ENCODE results near the gene CBX6. TPM values are rescaled to one million over a fixed set of nuclear protein-coding genes. Genes with fewer than 3 reads are reported as not detected.

CBX6 gene
- total RNA-seq, 2 experiments from 2014 or later = 73.1 to 124 TPM

DNA sequence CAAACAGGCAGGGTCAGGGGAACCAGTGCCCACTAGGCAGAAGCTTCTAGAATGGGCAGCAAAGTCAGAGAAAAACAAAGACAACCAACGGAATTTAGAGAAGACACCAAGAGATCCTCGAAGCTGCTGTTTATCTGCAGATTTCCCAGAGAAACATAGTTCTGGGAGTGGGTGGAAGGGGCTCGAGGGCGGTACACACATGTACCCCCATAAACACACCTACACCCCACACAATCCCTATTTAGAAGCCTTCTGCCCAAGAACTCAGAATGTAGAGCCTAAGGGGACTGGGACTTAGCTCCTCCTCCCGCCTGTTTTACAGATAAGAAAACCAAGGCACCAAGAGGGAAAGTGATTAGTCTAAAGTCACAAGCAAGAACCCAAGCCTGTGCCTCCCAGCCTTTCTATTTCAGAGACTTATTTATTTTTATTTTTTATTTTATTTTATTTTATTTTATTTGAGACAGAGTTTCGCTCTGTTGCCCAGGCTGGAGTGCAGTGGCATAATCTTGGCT lies 34.5 kb downstream of the CBX6 start:
- no peak for DNase-seq
- Mint-ChIP-seq H3K27ac (no peak overlapping the region), H3K4me3 (no peak overlapping the region), H3K27me3 (peaks cover 28% of the 10 kb centered on the region), H3K36me3 (no peaks in the 10 kb centered on the region), H3K4me1 (peaks cover 4% of the 10 kb centered on the region), H3K9me3 (ENCODE audit: low read depth) (no peaks in the 10 kb centered on the region)
- ATAC-seq = no peak
- CTCF ChIA-PET = interaction anchor here (1.0 kb wide), 1 partner anchor 68 kb away, joined by 3 read pairs; no protein-coding TSS in a partner anchor

DNA sequence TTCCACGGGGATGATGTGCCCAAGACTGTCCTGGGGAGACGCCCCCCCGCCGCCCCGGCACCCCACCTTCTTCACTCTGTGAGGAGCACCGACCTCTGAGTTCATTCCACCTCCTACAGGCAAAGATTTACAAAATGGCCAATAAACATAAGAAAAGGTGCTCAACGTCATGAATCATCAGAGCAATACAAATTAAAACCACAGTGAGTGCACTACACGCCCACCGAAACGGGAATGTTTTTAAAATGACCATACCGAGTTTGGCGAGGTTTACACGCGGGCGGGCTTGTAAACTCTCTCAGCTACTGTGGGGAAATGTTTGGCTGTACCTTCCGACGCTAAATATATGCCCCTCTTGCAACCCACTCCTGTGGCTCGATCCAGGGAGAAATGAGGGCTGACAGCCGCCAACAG lies 36.1 kb downstream of the CBX6 start:
- ATAC-seq (no peak), DNase-seq (no peak)
- peaks cover 14% of the 10 kb centered on the region for H3K27me3 Mint-ChIP-seq
- H3K4me3 Mint-ChIP-seq = no peak overlapping the region
- CTCF ChIA-PET = no interaction called here
- H3K36me3 Mint-ChIP-seq = no peaks in the 10 kb centered on the region
- no peaks in the 10 kb centered on the region for H3K4me1 Mint-ChIP-seq
- H3K9me3 Mint-ChIP-seq (ENCODE audit: low read depth) = no peaks in the 10 kb centered on the region
- H3K27ac Mint-ChIP-seq = no peak overlapping the region

GRCh38 chr22:38834991-38835390 lies 37.0 kb downstream of the CBX6 start:
- no peak overlapping the region for H3K27ac Mint-ChIP-seq
- ATAC-seq (no peak), DNase-seq (no peak)
- no peaks in the 10 kb centered on the region for H3K4me1 Mint-ChIP-seq
- no peaks in the 10 kb centered on the region for H3K9me3 Mint-ChIP-seq (ENCODE audit: low read depth)
- H3K27me3 Mint-ChIP-seq = peaks cover 5% of the 10 kb centered on the region
- H3K4me3 Mint-ChIP-seq = no peak overlapping the region
- H3K36me3 Mint-ChIP-seq = no peaks in the 10 kb centered on the region
- CTCF ChIA-PET = no interaction called here

DNA sequence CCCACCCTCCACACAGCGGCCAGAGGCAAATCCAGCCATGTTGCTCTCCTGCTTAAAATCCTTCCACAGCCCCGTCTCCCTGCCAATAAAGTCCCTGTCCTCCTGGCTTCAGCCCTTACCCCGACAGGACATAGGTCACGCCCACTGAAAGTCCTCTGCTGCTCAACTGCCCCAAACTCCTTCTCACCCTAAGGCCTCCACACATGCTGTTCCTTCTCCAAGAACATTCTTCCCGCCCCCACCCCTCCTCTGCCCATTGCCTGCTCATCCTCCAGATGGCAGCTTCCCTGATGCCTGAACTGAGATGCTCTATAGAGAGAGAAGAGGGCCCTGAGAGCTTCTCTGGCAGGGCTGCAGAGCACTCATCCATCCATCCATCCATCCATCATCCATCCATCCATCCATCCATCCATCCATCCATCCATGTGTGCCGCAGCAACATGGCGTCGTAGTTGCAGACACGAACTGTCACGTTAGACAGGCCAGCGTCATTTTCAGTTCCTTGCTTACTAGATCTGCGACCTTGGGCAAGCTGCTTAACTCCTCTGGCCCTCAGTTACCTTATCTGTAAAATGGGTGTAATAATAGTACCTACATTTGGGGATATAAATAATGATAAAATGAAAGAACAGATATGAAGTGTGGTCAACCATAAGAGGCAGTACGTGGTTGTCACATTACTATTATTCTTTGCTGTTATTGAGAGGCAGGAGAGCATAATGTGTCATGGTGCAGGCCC lies 37.6 kb downstream of the CBX6 start:
- no peaks in the 10 kb centered on the region for H3K4me1 Mint-ChIP-seq
- no peaks in the 10 kb centered on the region for H3K36me3 Mint-ChIP-seq
- no peaks in the 10 kb centered on the region for H3K9me3 Mint-ChIP-seq (ENCODE audit: low read depth)
- DNase-seq (no peak), ATAC-seq (no peak)
- CTCF ChIA-PET = interaction anchor here (1.0 kb wide), 1 partner anchor 34 kb away, joined by 3 read pairs; no protein-coding TSS in a partner anchor
- H3K27me3 Mint-ChIP-seq = no peaks in the 10 kb centered on the region
- no peak overlapping the region for H3K27ac Mint-ChIP-seq
- no peak overlapping the region for H3K4me3 Mint-ChIP-seq

- H3K36me3 Mint-ChIP-seq = no peaks in the 10 kb centered on the region
- H3K9me3 Mint-ChIP-seq (ENCODE audit: low read depth) = no peaks in the 10 kb centered on the region
- H3K4me1 Mint-ChIP-seq = no peaks in the 10 kb centered on the region
- CTCF ChIA-PET = interaction anchor here (0.7 to 1.0 kb wide), 2 partner anchors 36 to 37 kb away, joined by 3 read pairs; no protein-coding TSS in a partner anchor
- H3K27ac Mint-ChIP-seq = no peak overlapping the region
- DNase-seq (no peak), ATAC-seq (no peak)
- no peaks in the 10 kb centered on the region for H3K27me3 Mint-ChIP-seq
- H3K4me3 Mint-ChIP-seq = no peak overlapping the region
Observed at GRCh38 chr22:38833061-38833460, 39.0 kb downstream of the CBX6 start.

GRCh38 chr22:38832005-38832978 lies 39.7 kb downstream of the CBX6 start:
- Mint-ChIP-seq H3K4me1 (no peaks in the 10 kb centered on the region), H3K36me3 (no peaks in the 10 kb centered on the region), H3K4me3 (no peak overlapping the region), H3K27ac (no peak overlapping the region), H3K9me3 (ENCODE audit: low read depth) (no peaks in the 10 kb centered on the region), H3K27me3 (no peaks in the 10 kb centered on the region)
- DNase-seq (no peak), ATAC-seq (no peak)
- CTCF ChIA-PET = no interaction called here

- DNase-seq = no peak
- Mint-ChIP-seq H3K9me3 (ENCODE audit: low read depth) (no peaks in the 10 kb centered on the region), H3K27me3 (no peaks in the 10 kb centered on the region), H3K4me3 (no peak overlapping the region), H3K4me1 (no peaks in the 10 kb centered on the region), H3K27ac (no peak overlapping the region), H3K36me3 (no peaks in the 10 kb centered on the region)
- no peak for ATAC-seq
- CTCF ChIA-PET = no interaction called here
Observed at GRCh38 chr22:38831166-38831945, 40.7 kb downstream of the CBX6 start.

GRCh38 chr22:38830845-38831108 lies 41.2 kb downstream of the CBX6 start:
- Mint-ChIP-seq H3K27ac (no peak overlapping the region), H3K9me3 (ENCODE audit: low read depth) (no peaks in the 10 kb centered on the region), H3K36me3 (no peaks in the 10 kb centered on the region), H3K4me1 (no peaks in the 10 kb centered on the region), H3K4me3 (no peak overlapping the region), H3K27me3 (no peaks in the 10 kb centered on the region)
- DNase-seq (no peak), ATAC-seq (no peak)
- CTCF ChIA-PET = no interaction called here

DNA sequence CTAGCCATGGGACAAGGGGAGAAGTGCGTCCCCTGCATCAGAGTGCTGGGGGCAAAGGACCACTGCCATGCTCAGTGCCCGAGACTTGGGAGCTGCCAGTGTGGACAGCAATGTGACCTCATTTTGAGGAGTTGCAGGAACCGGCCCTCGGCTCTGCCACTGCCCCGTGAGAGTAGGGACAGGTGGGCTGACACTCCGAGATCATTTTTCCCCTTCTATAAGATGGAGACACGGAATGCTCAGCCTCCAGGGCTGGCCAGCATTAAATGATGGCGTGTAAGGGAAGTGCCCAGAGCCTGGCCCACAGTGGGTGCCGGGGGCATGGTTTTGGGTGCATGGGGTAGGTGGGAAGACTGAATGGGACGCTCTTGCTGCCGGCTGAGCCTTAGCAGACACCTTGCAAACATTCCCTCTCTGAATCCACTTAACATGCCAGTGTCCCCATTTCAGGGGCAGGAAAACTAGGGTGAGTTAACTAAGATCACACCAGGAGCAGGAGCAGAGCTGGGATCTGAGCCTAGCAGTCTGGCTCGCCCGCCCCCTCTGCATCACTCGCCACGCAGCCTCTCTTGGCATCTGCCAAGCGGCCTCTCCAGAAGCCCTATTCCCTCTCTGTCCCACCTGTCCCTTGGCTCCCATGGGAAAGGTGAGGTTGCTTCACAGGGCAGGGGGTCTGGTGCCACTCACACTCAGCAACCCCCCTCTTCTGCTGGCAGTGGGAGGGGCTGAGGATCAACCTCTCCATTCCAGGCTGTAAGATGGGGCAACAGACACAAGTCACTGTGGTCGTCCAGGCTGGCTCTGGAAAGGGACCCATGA lies 41.8 kb downstream of the CBX6 start:
- H3K9me3 Mint-ChIP-seq (ENCODE audit: low read depth) = no peaks in the 10 kb centered on the region
- ATAC-seq = no peak
- no peak for DNase-seq
- CTCF ChIA-PET = no interaction called here
- H3K27me3 Mint-ChIP-seq = no peaks in the 10 kb centered on the region
- no peak overlapping the region for H3K4me3 Mint-ChIP-seq
- H3K27ac Mint-ChIP-seq = no peak overlapping the region
- H3K36me3 Mint-ChIP-seq = no peaks in the 10 kb centered on the region
- no peaks in the 10 kb centered on the region for H3K4me1 Mint-ChIP-seq

- Mint-ChIP-seq H3K36me3 (no peaks in the 10 kb centered on the region), H3K9me3 (ENCODE audit: low read depth) (no peaks in the 10 kb centered on the region), H3K27ac (no peak overlapping the region), H3K4me3 (no peak overlapping the region), H3K27me3 (no peaks in the 10 kb centered on the region), H3K4me1 (no peaks in the 10 kb centered on the region)
- CTCF ChIA-PET = no interaction called here
- DNase-seq (no peak), ATAC-seq (no peak)
Observed at GRCh38 chr22:38829485-38829884, 42.5 kb downstream of the CBX6 start.

DNA sequence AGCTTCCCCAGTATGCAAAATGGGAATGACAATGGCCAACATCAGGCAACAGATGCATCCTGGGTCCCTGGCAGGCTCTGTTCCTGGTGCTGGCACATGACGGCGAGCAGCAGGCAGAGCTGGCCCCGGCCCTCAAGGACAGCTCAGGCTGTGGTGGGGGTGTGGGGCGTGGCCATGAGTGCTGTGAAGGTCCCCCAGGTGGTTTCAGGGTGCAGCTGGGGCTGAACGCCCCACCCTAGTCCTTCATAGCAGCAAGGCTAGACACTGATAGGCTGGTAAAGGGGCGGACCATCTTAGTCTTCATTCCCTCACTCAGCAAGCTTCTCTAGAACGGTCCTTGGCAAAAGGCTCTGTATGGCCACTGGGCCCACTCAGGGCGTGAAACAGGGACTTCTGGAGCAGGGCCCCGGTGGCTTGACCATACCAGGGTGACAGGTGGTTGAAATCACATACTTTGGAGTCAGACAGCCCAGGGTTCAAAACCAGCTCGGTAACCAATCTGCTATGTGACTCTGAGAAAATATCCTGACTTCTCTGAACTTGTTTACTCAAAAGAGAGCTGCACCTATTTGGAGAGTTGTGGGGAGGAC lies 43.3 kb downstream of the CBX6 start:
- H3K27me3 Mint-ChIP-seq = no peaks in the 10 kb centered on the region
- CTCF ChIA-PET = interaction anchor here (1.3 kb wide), 1 partner anchor 59 kb away, joined by 3 read pairs; no protein-coding TSS in a partner anchor
- H3K9me3 Mint-ChIP-seq (ENCODE audit: low read depth) = no peaks in the 10 kb centered on the region
- H3K27ac Mint-ChIP-seq = no peak overlapping the region
- no peaks in the 10 kb centered on the region for H3K4me1 Mint-ChIP-seq
- no peak for ATAC-seq
- no peaks in the 10 kb centered on the region for H3K36me3 Mint-ChIP-seq
- no peak overlapping the region for H3K4me3 Mint-ChIP-seq
- DNase-seq = no peak

DNA sequence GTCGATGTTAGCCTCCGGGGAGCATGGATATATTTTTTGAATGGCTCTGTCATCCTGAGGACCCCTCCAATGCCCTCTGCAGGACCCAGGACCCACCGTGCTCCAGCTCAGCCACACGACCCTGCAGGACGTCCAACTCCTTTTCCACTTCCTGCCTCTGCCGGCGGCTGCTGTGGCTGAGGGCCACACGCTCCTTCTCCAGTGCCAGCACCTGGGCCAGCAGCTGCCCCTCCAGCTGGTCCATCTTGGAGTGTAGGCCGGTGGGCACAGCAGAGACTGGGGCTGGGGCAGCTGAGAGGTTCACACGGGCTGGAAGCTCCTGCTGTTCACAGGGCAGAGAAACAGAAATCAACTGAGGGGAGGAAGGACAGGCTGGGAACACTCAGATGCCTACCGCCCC lies 43.8 kb downstream of the CBX6 start:
- CTCF ChIA-PET = interaction anchor here (1.3 kb wide), 1 partner anchor 59 kb away, joined by 3 read pairs; no protein-coding TSS in a partner anchor
- Mint-ChIP-seq H3K27me3 (no peaks in the 10 kb centered on the region), H3K4me1 (no peaks in the 10 kb centered on the region), H3K4me3 (no peak overlapping the region), H3K27ac (no peak overlapping the region), H3K36me3 (no peaks in the 10 kb centered on the region), H3K9me3 (ENCODE audit: low read depth) (no peaks in the 10 kb centered on the region)
- ATAC-seq = no peak
- no peak for DNase-seq

Data from activated CD8-positive, alpha-beta memory T cell treated with anti-CD3 and anti-CD28 coated beads, Interleukin-2, amount 10 ng/mL, durations not matched to agents 7 days and 5 days (primary cell).